RWPE2 (cell line): ENCODE measurements around the gene BMAL2.

ENCODE experiments used
- ATAC-seq: fragments of 200-7000 bp; cut with Tn5 transposase; 3 replicates; pipeline ENCODE4 v1.9.1; 2021; ENCODE audit warnings: low read depth
- DNase-seq: peaks from one replicate; pipeline ENCODE4 v3.0.0-alpha.2; 2020; ENCODE audit warnings: low spot score
- H3K27ac ChIP-seq: fragments of 450-650 bp; 2 replicates; pipeline ENCODE4 v1.5.1; 2017; ENCODE audit warnings: mild to moderate bottlenecking; ENCODE audit not compliant: poor library complexity, severe bottlenecking
- H3K27me3 ChIP-seq: fragments of 250-450 bp; sonication (Bioruptor Pico); 2 replicates; pipeline ENCODE4 v1.5.1; 2021; ENCODE audit warnings: mild to moderate bottlenecking, moderate library complexity; ENCODE audit not compliant: insufficient read depth, poor library complexity, severe bottlenecking
- H3K36me3 ChIP-seq: fragments of 250-450 bp; sonication (Bioruptor Pico); 2 replicates; pipeline ENCODE4 v1.5.1; 2020; ENCODE audit warnings: low read depth, mild to moderate bottlenecking, moderate library complexity
- H3K4me1 ChIP-seq: fragments of 250-450 bp; sonication (Bioruptor Pico); 2 replicates; pipeline ENCODE4 v1.5.1; 2021; ENCODE audit warnings: mild to moderate bottlenecking, moderate library complexity; ENCODE audit not compliant: insufficient read depth, poor library complexity, severe bottlenecking
- H3K4me3 ChIP-seq: fragments of 250-450 bp; sonication (Bioruptor Pico); 2 replicates; pipeline ENCODE4 v1.5.1; 2021; ENCODE audit warnings: mild to moderate bottlenecking, moderate library complexity; ENCODE audit not compliant: severe bottlenecking
- H3K9me3 ChIP-seq: fragments of 250-450 bp; sonication (Bioruptor Pico); 2 replicates; pipeline ENCODE4 v1.5.1; 2021; ENCODE audit warnings: mild to moderate bottlenecking, moderate library complexity; ENCODE audit not compliant: severe bottlenecking
- TF ChIP-seq, protein P1 (sequence below): fragments of 450-650 bp; IDR thresholded peaks from one replicate; pipeline ENCODE4 v1.5.1; 2017; ENCODE audit warnings: mild to moderate bottlenecking, moderate library complexity; ENCODE audit not compliant: poor library complexity, severe bottlenecking

The BMAL2 gene

DNA sequence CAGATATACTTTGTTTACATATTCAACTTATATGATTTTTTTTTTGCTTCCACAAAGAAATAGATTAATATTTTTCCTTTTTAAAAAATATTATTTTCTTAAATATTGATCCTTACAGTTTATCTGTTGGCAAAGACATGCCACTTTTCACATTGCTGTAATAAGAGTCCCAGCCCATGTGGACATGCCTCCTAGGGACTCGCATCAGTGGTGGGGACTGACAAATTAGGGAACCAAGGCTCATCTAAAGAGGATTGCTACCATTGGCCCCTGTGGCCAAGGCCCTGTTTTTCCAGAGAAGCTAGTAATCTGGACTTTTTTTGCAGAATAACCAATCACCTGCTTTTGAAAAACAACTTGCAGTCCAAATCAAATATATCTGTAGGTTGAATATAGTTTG, 27.8 kb upstream of the BMAL2 start:
- no peak for DNase-seq
- Histone ChIP-seq H3K27ac (no peak overlapping the region), H3K4me1 (no peaks in the 10 kb centered on the region), H3K27me3 (no peaks in the 10 kb centered on the region), H3K9me3 (no peaks in the 10 kb centered on the region), H3K4me3 (no peak overlapping the region), H3K36me3 (no peaks in the 10 kb centered on the region)
- TF ChIP-seq, protein P1, sequence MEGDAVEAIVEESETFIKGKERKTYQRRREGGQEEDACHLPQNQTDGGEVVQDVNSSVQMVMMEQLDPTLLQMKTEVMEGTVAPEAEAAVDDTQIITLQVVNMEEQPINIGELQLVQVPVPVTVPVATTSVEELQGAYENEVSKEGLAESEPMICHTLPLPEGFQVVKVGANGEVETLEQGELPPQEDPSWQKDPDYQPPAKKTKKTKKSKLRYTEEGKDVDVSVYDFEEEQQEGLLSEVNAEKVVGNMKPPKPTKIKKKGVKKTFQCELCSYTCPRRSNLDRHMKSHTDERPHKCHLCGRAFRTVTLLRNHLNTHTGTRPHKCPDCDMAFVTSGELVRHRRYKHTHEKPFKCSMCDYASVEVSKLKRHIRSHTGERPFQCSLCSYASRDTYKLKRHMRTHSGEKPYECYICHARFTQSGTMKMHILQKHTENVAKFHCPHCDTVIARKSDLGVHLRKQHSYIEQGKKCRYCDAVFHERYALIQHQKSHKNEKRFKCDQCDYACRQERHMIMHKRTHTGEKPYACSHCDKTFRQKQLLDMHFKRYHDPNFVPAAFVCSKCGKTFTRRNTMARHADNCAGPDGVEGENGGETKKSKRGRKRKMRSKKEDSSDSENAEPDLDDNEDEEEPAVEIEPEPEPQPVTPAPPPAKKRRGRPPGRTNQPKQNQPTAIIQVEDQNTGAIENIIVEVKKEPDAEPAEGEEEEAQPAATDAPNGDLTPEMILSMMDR = no peak
- no peak for ATAC-seq

DNA sequence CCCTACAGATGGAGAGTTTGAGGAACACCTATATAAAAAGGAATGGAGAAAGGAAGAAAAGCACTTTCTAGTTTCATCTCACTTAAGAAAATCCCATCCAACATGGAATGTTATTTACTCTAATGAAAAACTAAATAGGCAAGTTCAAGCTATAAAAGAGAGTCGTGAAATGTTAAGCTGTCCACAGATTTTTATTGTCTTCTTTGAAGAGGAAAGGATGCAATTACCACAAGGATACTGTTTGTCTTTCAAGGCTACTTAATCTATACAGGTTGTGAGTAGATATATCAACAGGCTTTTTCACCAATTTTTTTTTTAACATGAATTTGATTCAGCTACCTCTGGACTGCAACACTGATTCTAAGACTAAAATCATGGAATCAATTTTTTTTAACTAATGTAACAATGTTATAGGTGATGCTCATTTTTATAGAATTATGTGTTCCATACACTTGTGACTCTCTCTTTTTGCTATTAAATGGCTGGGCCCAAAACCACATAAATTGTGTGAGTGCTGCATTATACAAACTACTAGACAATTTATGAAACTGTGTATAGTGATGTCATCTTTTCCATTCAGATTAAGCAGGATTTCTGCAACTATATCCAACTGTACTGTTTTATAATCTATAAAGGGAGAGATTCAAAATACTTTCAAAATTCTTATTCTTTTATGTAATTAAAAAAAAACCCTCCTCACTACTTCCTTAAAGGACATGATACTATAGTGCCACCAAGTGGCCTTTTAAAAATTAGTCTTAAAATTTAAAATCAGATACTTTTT, 26.8 kb upstream of the BMAL2 start:
- Histone ChIP-seq H3K9me3 (no peaks in the 10 kb centered on the region), H3K27me3 (no peaks in the 10 kb centered on the region), H3K27ac (no peak overlapping the region), H3K4me3 (no peak overlapping the region), H3K4me1 (no peaks in the 10 kb centered on the region), H3K36me3 (no peaks in the 10 kb centered on the region)
- no peak for DNase-seq
- no peak for ATAC-seq
- TF ChIP-seq, protein P1 = peak; percentile 62

- DNase-seq (no peak), ATAC-seq (no peak)
- Histone ChIP-seq H3K27ac (no peak overlapping the region), H3K36me3 (no peaks in the 10 kb centered on the region), H3K27me3 (no peaks in the 10 kb centered on the region), H3K9me3 (no peaks in the 10 kb centered on the region), H3K4me3 (no peak overlapping the region), H3K4me1 (no peaks in the 10 kb centered on the region)
- TF ChIP-seq, protein P1 = no peak
Measured at GRCh38 chr12:27309293-27309994, 23.2 kb upstream of the BMAL2 start.

GRCh38 chr12:27309995-27310315, 22.7 kb upstream of the BMAL2 start:
- H3K27me3 ChIP-seq = no peaks in the 10 kb centered on the region
- no peak overlapping the region for H3K27ac ChIP-seq
- ATAC-seq (no peak), DNase-seq (no peak)
- no peaks in the 10 kb centered on the region for H3K4me1 ChIP-seq
- no peaks in the 10 kb centered on the region for H3K9me3 ChIP-seq
- H3K4me3 ChIP-seq = no peak overlapping the region
- no peaks in the 10 kb centered on the region for H3K36me3 ChIP-seq
- TF ChIP-seq, protein P1 = no peak

GRCh38 chr12:27316947-27317346, 15.7 kb upstream of the BMAL2 start:
- Histone ChIP-seq H3K4me3 (no peak overlapping the region), H3K4me1 (no peaks in the 10 kb centered on the region), H3K27me3 (no peaks in the 10 kb centered on the region), H3K27ac (no peak overlapping the region), H3K36me3 (peaks cover 14% of the 10 kb centered on the region; the same call in 1 of the 2 replicates), H3K9me3 (no peaks in the 10 kb centered on the region)
- DNase-seq (no peak), ATAC-seq (no peak)
- TF ChIP-seq, protein P1 = no peak
